WTC11 (cell line): ENCODE data around the gene RPAIN. TPM values are rescaled to one million over a fixed set of nuclear protein-coding genes. Genes with fewer than 3 reads are reported as not detected.
A peak's percentile ranks its signal among the peaks of the same experiment; 100 is the strongest.

Experiments used
- E2F5 ChIP-seq: sonication (generic); formaldehyde crosslinking; IDR thresholded peaks from 2 replicates; pipeline ENCODE4 v1.8.1; 2022; ENCODE audit warnings: mild to moderate bottlenecking, moderate library complexity, missing genetic modification reagents
- GABPB1 ChIP-seq: sonication (generic); formaldehyde crosslinking; IDR thresholded peaks from 2 replicates; pipeline ENCODE4 v1.8.1; 2023; ENCODE audit warnings: mild to moderate bottlenecking, missing genetic modification reagents
- HMGA2 ChIP-seq: fragments of 250-450 bp; sonication (Bioruptor Pico); IDR thresholded peaks from 2 replicates; pipeline ENCODE4 v1.4.0; 2021; ENCODE audit warnings: mild to moderate bottlenecking, moderate library complexity
- IRF1 ChIP-seq: sonication (generic); formaldehyde crosslinking; IDR thresholded peaks from 2 replicates; pipeline ENCODE4 v1.8.0; 2023; ENCODE audit warnings: missing genetic modification reagents
- JUN ChIP-seq: sonication (generic); formaldehyde crosslinking; IDR thresholded peaks from 2 replicates; pipeline ENCODE4 v1.8.0; 2023; ENCODE audit warnings: mild to moderate bottlenecking, missing genetic modification reagents
- KAT7 ChIP-seq: sonication (generic); formaldehyde crosslinking; IDR thresholded peaks from 2 replicates; pipeline ENCODE4 v1.8.1; 2023; ENCODE audit warnings: missing genetic modification reagents, mild to moderate bottlenecking, borderline replicate concordance
- MYBL2 ChIP-seq: sonication (generic); formaldehyde crosslinking; IDR thresholded peaks from 2 replicates; pipeline ENCODE4 v1.8.1; 2023; ENCODE audit warnings: mild to moderate bottlenecking, moderate library complexity, missing genetic modification reagents
- NFATC4 ChIP-seq: fragments of 250-450 bp; sonication (Bioruptor Pico); IDR thresholded peaks from 2 replicates; pipeline ENCODE4 v1.9.0; 2021; ENCODE audit warnings: mild to moderate bottlenecking
- PRDM15 ChIP-seq: sonication (generic); formaldehyde crosslinking; IDR thresholded peaks from 2 replicates; pipeline ENCODE4 v1.8.0; 2022; ENCODE audit warnings: missing genetic modification reagents
- SMAD4 ChIP-seq: sonication (generic); formaldehyde crosslinking; IDR thresholded peaks from 2 replicates; pipeline ENCODE4 v1.8.0; 2022; ENCODE audit warnings: mild to moderate bottlenecking, missing genetic modification reagents
- TEAD1 ChIP-seq: sonication (generic); formaldehyde crosslinking; IDR thresholded peaks from 2 replicates; pipeline ENCODE4 v1.8.0; 2022; ENCODE audit warnings: mild to moderate bottlenecking, missing genetic modification reagents
- ZNF219 ChIP-seq: sonication (generic); formaldehyde crosslinking; IDR thresholded peaks from 2 replicates; pipeline ENCODE4 v1.8.0; 2023; ENCODE audit warnings: missing genetic modification reagents, mild to moderate bottlenecking, borderline replicate concordance
- ZNF263 ChIP-seq: sonication (generic); formaldehyde crosslinking; IDR thresholded peaks from 2 replicates; pipeline ENCODE4 v1.8.1; 2022; ENCODE audit warnings: low read depth, mild to moderate bottlenecking, moderate library complexity, missing genetic modification reagents
- ZNF532 ChIP-seq: fragments of 250-450 bp; sonication (Bioruptor Pico); IDR thresholded peaks from 2 replicates; pipeline ENCODE4 v1.9.0; 2021; ENCODE audit warnings: mild to moderate bottlenecking, borderline replicate concordance
- total RNA-seq: library from RNA; stranded (reverse); gene quantifications from 3 replicates; pipeline ENCODE4 v1.2.3, GENCODE V29; 2021
- TF ChIP-seq, protein P1 (sequence below): sonication (generic); formaldehyde crosslinking; IDR thresholded peaks from 2 replicates; pipeline ENCODE4 v1.8.0; 2023; ENCODE audit warnings: missing genetic modification reagents, mild to moderate bottlenecking, borderline replicate concordance
- TF ChIP-seq, protein P2 (sequence below): sonication (generic); formaldehyde crosslinking; IDR thresholded peaks from 2 replicates; pipeline ENCODE4 v1.8.1; 2023; ENCODE audit warnings: mild to moderate bottlenecking, missing genetic modification reagents

RPAIN gene
- total RNA-seq, 1 experiment from 2014 or later, result 67.8 TPM

DNA sequence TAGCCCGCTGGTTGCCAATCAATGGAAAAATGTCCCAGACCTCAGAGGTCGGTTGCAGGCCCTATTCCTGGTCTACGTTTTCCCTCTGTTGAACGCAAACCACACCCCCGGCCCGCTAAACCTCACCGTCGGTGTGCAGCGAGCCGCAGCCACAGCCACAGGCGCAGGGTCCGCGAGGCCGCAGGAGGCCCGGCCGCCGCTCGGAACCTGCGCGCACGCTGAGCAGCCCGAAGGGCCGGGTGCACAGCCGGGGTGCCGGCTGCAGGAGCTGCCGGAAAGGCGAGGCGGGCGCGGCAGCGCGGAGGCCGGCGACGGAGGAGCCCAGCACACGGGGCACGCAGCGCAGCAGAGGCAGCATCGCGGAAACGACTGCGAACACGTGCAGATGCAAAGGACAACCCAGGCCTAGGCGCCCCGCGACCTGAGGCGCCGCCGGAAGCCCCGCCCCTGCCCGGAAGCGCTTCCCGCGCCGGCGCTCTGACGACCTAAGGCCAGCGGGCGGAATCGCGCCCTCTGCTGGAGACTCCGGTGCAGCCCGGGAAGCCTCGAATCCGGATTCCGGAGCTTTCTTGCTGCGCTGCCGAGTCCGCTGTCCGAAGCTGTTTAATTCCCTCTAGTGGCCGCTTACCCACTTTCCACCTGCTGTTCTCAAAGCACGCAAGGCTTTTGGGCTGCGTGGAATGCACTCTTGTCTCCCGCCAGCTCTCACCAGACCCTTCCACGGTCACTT, 18.9 kb downstream of the RPAIN start, which contains the start of gene C1QBP (continued):
- TF ChIP-seq PRDM15 (peak; percentile 86), ZNF532 (CRISPR knock-in tag) (no peak), NFATC4 (CRISPR knock-in tag) (no peak), TEAD1 (CRISPR knock-in tag) (peak; percentile 69; the same call in 1 of the 2 replicates), GABPB1 (peak; percentile 42), ZNF219 (CRISPR knock-in tag) (peak; percentile 74; the same call in 1 of the 2 replicates), KAT7 (CRISPR knock-in tag) (0 out of 2 replicates have a peak, but pooled peaks have one; percentile 52), ZNF263 (no peak), IRF1 (CRISPR knock-in tag) (no peak), E2F5 (CRISPR knock-in tag) (peak; percentile 90), HMGA2 (CRISPR knock-in tag) (no peak), MYBL2 (CRISPR knock-in tag) (0 out of 2 replicates have a peak, but pooled peaks have one; percentile 48), JUN (peak; percentile 91; the same call in 1 of the 2 replicates), SMAD4 (CRISPR knock-in tag) (no peak)
- TF ChIP-seq, protein P1, sequence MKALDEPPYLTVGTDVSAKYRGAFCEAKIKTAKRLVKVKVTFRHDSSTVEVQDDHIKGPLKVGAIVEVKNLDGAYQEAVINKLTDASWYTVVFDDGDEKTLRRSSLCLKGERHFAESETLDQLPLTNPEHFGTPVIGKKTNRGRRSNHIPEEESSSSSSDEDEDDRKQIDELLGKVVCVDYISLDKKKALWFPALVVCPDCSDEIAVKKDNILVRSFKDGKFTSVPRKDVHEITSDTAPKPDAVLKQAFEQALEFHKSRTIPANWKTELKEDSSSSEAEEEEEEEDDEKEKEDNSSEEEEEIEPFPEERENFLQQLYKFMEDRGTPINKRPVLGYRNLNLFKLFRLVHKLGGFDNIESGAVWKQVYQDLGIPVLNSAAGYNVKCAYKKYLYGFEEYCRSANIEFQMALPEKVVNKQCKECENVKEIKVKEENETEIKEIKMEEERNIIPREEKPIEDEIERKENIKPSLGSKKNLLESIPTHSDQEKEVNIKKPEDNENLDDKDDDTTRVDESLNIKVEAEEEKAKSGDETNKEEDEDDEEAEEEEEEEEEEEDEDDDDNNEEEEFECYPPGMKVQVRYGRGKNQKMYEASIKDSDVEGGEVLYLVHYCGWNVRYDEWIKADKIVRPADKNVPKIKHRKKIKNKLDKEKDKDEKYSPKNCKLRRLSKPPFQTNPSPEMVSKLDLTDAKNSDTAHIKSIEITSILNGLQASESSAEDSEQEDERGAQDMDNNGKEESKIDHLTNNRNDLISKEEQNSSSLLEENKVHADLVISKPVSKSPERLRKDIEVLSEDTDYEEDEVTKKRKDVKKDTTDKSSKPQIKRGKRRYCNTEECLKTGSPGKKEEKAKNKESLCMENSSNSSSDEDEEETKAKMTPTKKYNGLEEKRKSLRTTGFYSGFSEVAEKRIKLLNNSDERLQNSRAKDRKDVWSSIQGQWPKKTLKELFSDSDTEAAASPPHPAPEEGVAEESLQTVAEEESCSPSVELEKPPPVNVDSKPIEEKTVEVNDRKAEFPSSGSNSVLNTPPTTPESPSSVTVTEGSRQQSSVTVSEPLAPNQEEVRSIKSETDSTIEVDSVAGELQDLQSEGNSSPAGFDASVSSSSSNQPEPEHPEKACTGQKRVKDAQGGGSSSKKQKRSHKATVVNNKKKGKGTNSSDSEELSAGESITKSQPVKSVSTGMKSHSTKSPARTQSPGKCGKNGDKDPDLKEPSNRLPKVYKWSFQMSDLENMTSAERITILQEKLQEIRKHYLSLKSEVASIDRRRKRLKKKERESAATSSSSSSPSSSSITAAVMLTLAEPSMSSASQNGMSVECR (CRISPR knock-in tag), result peak; percentile 72; the same call in 1 of the 2 replicates
- TF ChIP-seq, protein P2, sequence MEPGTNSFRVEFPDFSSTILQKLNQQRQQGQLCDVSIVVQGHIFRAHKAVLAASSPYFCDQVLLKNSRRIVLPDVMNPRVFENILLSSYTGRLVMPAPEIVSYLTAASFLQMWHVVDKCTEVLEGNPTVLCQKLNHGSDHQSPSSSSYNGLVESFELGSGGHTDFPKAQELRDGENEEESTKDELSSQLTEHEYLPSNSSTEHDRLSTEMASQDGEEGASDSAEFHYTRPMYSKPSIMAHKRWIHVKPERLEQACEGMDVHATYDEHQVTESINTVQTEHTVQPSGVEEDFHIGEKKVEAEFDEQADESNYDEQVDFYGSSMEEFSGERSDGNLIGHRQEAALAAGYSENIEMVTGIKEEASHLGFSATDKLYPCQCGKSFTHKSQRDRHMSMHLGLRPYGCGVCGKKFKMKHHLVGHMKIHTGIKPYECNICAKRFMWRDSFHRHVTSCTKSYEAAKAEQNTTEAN, result no peak
